SJSA1 (cell line): Measurements from ENCODE around the gene SLC9A9. TPM values are rescaled to one million over a fixed set of nuclear protein-coding genes. Genes with fewer than 3 reads are reported as not detected.

Source experiments
- DNase-seq, 2 experiments: peaks; one replicate each; pipeline ENCODE4 v3.0.0-alpha.2; 2015 to 2020; ENCODE audit warnings: low spot score in 2 of 2, low read depth in 1 of 2
- H3K27ac ChIP-seq: fragments of 250-450 bp; sonication (Bioruptor Pico); 2 replicates; pipeline ENCODE4 v1.5.1; 2020; ENCODE audit warnings: mild to moderate bottlenecking, moderate library complexity
- H3K27me3 ChIP-seq: fragments of 250-450 bp; sonication (Bioruptor Pico); replicated peaks from 2 replicates; pipeline ENCODE4 v1.5.1; 2020; ENCODE audit warnings: mild to moderate bottlenecking, moderate library complexity
- H3K36me3 ChIP-seq: fragments of 250-450 bp; sonication (Bioruptor Pico); 2 replicates; pipeline ENCODE4 v1.5.1; 2020; ENCODE audit warnings: mild to moderate bottlenecking
- H3K4me1 ChIP-seq: fragments of 250-450 bp; sonication (Bioruptor Pico); replicated peaks from 2 replicates; pipeline ENCODE4 v1.6.1; 2021; ENCODE audit warnings: mild to moderate bottlenecking
- H3K4me3 ChIP-seq: fragments of 250-450 bp; sonication (Bioruptor Pico); 2 replicates; pipeline ENCODE4 v1.5.1; 2020; ENCODE audit warnings: mild to moderate bottlenecking
- H3K9me3 ChIP-seq: fragments of 250-450 bp; sonication (Bioruptor Pico); replicated peaks from 2 replicates; pipeline ENCODE4 v1.5.1; 2020; ENCODE audit warnings: mild to moderate bottlenecking
- total RNA-seq: library from RNA; depleted of rRNA; stranded (reverse); fragments of >200 nt; shearing (Covaris generic); gene quantifications from 2 replicates; pipeline ENCODE4 v1.2.3, GENCODE V29; 2014

The SLC9A9 gene
- total RNA-seq, 1 experiment from 2014 or later: 0.05 TPM

DNA sequence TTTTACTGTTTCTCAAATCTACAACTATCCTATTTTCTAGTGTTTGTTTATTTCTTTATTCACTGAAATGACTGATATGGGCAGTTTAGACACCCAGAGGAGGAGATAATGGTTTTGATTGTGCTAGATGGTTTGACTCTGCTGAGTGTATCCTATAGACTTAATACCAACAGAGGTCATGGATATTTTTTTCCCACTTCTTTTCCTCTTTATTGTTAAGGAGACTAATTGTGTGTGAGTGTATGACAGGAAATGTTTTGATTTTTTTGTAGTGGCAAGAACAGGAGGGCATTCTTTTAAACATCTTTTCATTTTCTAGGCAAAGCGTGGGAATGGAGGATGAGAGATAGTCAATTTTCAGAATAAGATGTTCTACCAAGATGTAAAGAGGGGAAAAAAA is 505.2 kb downstream of the SLC9A9 start:
- Histone ChIP-seq H3K27me3 (no peaks in the 10 kb centered on the region; the same call in 1 of the 2 replicates), H3K27ac (no peak overlapping the region), H3K9me3 (no peaks in the 10 kb centered on the region), H3K36me3 (no peaks in the 10 kb centered on the region), H3K4me1 (no peaks in the 10 kb centered on the region), H3K4me3 (no peak overlapping the region)
- DNase-seq: no peak

DNA sequence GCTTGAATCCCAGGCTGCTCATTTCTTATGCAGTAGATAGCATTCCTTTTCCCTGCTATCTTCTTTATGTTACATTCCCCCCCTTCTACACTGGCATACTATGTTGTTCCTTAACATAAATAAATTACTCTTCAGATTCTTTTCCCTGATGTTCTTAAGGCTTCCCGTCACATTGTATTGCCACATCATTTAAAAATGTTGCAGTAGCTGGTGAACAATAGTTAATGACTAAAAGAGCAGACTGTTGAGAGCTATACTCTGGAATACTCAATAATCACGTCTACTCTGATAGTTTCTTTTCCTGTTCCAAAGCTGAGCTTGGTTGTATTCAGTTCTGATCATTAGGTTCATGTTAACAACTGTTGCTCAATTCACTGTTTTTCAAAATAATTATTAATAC is 508.8 kb downstream of the SLC9A9 start:
- no peaks in the 10 kb centered on the region for H3K36me3 ChIP-seq
- no peaks in the 10 kb centered on the region for H3K4me1 ChIP-seq
- H3K4me3 ChIP-seq: no peak overlapping the region
- no peak overlapping the region for H3K27ac ChIP-seq
- DNase-seq: no peak
- no peaks in the 10 kb centered on the region for H3K27me3 ChIP-seq
- no peaks in the 10 kb centered on the region for H3K9me3 ChIP-seq

DNA sequence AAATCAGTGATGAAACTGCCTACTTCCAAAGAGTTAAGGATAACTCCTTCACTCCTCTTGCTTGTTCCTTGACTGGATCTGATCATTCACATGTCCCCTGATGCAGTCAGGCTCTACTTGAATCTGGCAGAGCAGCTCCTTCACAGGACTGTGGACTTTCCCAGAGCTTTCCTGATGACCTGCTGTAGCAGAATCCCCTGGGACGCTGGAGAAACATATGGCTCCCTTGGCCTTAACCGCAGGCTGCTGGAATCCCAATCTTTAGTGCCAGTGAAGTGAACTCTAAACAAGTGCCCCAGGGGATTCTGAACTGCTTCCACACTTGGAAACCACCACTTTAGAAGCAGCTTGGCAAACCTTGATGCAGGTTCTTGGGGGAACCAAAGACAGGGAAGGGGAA is 510.9 kb downstream of the SLC9A9 start:
- DNase-seq: no peak
- H3K27ac ChIP-seq: no peak overlapping the region

DNA sequence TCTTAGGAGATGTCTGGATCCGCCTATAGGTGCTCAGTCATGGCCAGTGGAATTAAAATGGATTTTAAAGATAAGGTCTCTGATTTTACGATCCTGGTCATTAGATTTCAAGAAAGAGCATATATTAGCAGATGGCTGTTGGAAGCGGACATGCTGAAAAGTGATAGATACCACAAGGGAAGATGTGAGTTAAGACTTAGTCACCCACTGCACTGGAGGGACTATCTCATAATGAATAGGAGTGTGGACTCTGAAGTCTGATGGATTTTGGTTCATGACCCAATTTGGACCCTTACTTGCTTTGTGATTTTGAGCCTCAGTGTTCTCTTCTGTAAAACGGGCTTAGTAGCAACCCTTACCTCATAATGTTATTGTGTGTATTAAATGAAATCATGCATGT is 514.0 kb downstream of the SLC9A9 start:
- Histone ChIP-seq H3K9me3 (no peaks in the 10 kb centered on the region), H3K27me3 (peaks cover 4% of the 10 kb centered on the region; the same call in 1 of the 2 replicates), H3K4me1 (no peaks in the 10 kb centered on the region), H3K27ac (no peak overlapping the region), H3K4me3 (no peak overlapping the region), H3K36me3 (no peaks in the 10 kb centered on the region)
- no peak for DNase-seq

More for the DNA sequence above, 510.9 kb downstream of the SLC9A9 start:
- H3K36me3 ChIP-seq: no peaks in the 10 kb centered on the region
- H3K4me3 ChIP-seq: no peak overlapping the region
- H3K9me3 ChIP-seq: no peaks in the 10 kb centered on the region
- no peaks in the 10 kb centered on the region for H3K27me3 ChIP-seq
- H3K4me1 ChIP-seq: no peaks in the 10 kb centered on the region

DNA sequence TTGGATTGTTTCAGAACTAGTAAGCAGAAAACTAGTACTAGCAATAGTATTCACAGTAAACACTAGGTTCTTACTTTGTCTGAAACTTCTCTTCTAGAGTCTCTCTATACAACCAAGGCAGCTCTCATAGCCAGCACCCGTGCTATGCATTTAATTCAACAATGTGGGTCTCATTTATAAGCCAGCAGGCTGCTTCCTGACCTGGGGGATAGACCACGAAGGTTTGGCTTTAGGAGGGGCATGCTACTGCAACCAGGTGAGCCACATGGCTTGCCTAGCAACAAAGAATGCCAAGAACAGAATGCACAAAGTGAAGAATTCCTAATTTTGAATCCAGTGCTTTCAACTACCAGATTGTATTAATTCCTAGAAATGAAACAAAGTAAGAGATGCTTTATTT is 514.9 kb downstream of the SLC9A9 start:
- Histone ChIP-seq H3K27me3 (peaks cover 4% of the 10 kb centered on the region; the same call in 1 of the 2 replicates), H3K4me1 (no peaks in the 10 kb centered on the region), H3K4me3 (no peak overlapping the region), H3K27ac (no peak overlapping the region), H3K36me3 (no peaks in the 10 kb centered on the region), H3K9me3 (no peaks in the 10 kb centered on the region)
- DNase-seq: no peak

DNA sequence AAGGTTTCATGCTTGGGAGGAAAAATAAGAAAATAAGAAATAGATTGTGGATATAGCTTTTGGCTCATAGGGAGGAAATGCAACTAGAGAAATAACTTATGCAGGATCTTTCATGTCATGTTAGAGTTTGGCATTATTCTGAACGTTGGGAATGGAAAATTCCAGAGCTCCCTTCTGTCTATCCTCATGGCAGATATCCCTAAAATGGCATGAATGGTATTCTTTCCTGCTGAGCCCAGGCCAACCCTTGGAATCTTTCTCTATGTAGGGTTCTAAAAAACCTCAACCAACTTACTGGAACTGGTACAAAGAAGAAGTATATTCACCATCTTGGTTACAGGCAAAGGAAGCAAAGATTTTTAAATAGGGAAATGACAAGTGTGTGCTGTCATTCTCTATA is 516.2 kb downstream of the SLC9A9 start:
- Histone ChIP-seq H3K4me3 (no peak overlapping the region), H3K27ac (no peak overlapping the region), H3K4me1 (no peaks in the 10 kb centered on the region), H3K27me3 (peaks cover 4% of the 10 kb centered on the region; the same call in 1 of the 2 replicates), H3K9me3 (no peaks in the 10 kb centered on the region), H3K36me3 (no peaks in the 10 kb centered on the region)
- no peak for DNase-seq

DNA sequence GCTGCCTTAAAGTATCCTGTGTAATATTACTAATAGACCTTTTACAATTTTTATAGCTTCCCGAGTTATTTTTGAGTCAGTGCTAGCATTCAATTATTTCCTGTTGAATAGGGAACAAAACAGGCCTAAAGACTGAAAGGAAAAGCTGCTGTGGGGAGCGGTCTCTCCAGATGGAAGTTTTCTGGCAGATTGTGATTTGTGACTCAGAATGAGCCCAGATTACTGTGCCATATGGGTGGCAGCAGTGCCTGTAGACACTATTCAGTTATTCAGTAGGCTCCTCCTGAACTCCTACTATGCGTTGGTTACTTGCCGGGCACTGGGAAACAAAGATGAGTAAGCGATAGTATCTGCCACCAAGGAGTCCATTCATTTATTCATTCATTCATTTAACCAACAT is 516.9 kb downstream of the SLC9A9 start:
- DNase-seq: no peak
- Histone ChIP-seq H3K36me3 (no peaks in the 10 kb centered on the region), H3K27me3 (peaks cover 4% of the 10 kb centered on the region; the same call in 1 of the 2 replicates), H3K27ac (no peak overlapping the region), H3K4me3 (no peak overlapping the region), H3K9me3 (no peaks in the 10 kb centered on the region), H3K4me1 (no peaks in the 10 kb centered on the region)

DNA sequence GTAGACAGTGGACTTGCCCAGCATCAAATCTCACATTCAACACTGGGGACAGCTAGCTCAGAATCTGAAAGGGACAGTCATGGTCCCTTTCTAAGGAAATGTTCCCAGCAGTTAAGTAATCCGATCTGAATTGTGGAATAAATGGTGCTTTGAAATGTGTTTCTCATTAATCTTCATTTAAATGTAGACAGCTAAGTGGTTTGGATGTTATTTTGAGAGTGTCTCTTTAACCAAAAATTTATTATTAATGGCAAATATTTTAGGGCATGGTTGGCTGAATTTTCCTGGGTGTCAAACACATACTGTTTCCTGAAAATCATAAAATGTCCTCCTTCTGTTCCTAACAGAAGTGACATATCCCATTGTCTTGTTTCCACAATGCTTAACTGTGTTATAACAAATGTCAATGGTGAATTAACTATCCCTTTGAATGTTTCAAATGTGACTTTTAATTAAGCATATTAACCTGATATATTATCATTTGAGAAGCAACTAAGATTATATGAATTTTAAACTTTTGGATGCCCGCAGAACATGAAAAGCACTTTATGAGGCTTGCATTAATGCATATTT is 517.9 kb downstream of the SLC9A9 start:
- no peak overlapping the region for H3K27ac ChIP-seq
- no peak for DNase-seq
- H3K4me3 ChIP-seq: no peak overlapping the region
- no peaks in the 10 kb centered on the region for H3K36me3 ChIP-seq
- no peaks in the 10 kb centered on the region for H3K4me1 ChIP-seq
- no peaks in the 10 kb centered on the region for H3K9me3 ChIP-seq
- H3K27me3 ChIP-seq: peaks cover 4% of the 10 kb centered on the region; the same call in 1 of the 2 replicates

DNA sequence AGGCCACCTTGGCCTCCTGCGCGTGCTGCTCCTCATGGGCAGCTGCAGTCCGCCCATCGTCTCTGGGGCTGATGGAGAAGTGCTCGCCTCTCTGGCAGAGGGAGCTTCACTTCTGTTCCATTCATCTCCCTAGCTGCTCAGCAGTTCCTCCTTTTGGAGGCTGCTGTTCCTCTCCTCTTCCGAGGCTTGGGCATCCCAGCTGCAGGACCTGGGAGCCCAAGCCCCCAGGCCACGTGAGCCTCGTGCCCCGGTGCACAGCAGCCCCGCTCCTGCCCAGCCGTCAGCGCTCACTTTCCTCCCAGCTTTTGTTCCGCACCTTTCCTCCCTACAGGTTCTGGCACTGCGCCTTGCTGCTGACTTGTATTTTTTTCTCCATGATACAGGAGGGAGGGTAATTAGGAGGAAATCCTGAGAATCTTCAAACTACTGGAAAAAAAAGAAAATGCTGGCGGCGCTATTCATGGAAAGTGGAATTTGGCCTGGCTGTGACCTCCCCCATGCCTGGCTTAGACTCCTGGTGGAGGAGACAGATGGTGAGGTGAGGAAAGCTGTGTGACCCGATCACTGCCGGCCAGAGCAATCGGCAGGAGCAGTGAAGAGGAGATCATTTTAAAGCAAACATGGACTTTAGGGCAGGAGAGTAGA is 518.6 kb downstream of the SLC9A9 start:
- Histone ChIP-seq H3K4me3 (no peak overlapping the region), H3K27me3 (peaks cover 4% of the 10 kb centered on the region; the same call in 1 of the 2 replicates), H3K36me3 (no peaks in the 10 kb centered on the region), H3K4me1 (no peaks in the 10 kb centered on the region), H3K9me3 (no peaks in the 10 kb centered on the region), H3K27ac (no peak overlapping the region)
- no peak for DNase-seq

DNA sequence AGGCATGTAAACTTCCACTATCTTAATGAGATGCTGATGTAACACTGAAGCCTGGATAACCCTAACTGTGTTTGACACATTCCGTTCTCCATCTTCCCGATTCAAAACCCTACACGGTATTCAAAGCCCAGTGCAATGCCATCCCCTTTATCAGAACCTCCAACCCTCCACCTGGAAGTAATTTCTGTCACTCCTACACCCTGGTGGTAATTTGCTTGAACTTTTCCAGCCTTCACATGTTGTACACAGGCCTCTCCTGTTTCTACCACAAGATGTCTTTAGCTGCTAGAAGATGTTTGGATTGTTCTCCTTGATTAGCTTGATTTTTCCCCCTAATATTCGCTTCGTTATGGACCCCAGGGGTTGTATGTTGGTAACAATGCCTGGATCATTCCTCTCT is 519.8 kb downstream of the SLC9A9 start:
- no peaks in the 10 kb centered on the region for H3K4me1 ChIP-seq
- H3K4me3 ChIP-seq: no peak overlapping the region
- H3K27ac ChIP-seq: no peak overlapping the region
- H3K27me3 ChIP-seq: peaks cover 4% of the 10 kb centered on the region; the same call in 1 of the 2 replicates
- no peaks in the 10 kb centered on the region for H3K36me3 ChIP-seq
- H3K9me3 ChIP-seq: no peaks in the 10 kb centered on the region
- no peak for DNase-seq

DNA sequence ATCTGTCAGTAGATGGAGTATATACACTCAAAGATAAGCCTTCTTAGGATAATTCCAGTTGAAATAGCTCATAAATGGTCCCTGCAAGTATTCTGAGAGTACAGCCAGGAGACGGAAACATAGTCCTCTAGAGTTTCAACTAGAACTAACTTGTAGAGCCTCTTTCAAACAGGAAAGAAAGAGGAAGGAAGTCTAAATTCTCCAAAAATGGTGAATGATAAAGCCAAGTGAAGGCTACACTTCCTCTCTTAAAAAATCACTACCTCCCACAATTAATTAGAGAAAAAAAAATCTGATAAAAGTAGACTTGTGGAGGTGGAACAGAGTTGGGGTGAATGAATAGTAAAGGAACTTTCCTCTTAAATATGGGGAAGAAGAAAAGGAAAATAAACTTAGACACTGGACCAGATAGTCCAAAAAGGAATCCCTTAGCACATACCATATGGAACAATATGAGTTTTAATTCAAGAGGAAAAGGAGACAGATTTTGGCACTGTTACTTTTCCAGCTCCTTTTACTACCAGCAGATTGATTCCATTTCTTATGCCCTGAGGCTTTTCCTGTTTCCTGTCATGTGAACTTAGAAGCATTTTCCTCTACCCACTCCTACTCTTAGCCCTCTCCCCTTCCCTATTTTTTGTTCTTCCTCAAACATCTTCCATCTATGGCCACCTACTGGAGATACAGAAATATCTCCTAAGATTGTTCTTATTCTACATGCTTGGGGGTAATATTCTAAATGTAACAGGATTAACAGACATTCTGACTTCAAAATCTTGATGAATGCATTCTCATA is 521.1 kb downstream of the SLC9A9 start:
- H3K4me3 ChIP-seq: no peak overlapping the region
- no peak overlapping the region for H3K27ac ChIP-seq
- H3K9me3 ChIP-seq: no peaks in the 10 kb centered on the region
- H3K4me1 ChIP-seq: no peaks in the 10 kb centered on the region
- no peak for DNase-seq
- peaks cover 4% of the 10 kb centered on the region; the same call in 1 of the 2 replicates for H3K27me3 ChIP-seq
- no peaks in the 10 kb centered on the region for H3K36me3 ChIP-seq

DNA sequence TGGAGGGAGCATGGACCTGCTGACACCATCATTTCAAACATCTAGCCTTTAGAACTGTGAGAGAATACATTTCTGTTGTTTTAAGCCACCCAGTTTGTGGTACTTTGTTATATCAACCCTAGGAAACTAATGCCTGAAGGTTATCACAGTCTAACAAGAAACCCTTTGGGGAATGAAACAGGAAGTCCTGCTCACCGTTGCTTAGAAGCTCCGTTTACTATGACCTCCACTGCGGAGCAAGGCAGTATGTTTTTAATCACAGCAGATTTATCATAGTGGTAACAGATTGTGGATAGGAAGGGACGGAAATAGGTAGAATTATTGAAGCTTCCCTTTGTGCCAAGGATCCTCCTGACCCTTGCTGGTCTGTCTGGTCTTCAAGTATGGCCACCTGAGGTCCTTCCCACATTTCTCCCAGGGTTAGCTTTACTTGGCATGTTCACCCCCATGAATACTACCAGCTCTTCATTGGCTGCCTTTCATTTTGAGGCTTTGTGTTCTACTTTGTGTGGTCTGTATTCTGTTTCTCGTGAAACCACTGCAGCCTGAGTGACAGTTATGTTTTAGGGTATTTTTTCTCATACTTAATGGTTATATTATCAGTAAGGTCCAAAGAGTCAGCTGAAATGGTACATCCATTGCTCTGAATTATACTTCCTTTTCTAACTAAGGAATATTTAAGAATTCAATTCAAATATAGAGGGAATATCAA is 527.1 kb downstream of the SLC9A9 start:
- Histone ChIP-seq H3K36me3 (no peaks in the 10 kb centered on the region), H3K4me1 (no peaks in the 10 kb centered on the region)

DNA sequence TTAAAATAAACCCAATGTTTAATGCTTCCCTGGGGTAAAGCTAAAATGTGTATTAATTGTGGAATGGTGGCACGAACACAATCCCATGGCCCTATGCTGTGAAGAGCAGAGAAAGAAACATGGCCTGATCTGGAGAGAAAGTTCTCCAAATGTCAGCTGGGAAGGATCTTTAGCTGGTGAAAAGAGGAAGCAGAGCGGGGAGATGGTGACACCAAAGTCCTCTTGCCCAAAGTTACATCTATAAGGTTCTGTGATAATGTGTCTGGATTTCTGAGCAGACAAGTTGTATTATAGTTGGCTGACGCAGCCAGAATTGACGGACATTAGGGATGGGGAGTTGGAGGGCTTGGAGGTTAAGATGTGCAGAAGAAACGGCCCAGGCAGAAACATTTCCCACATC is 532.5 kb downstream of the SLC9A9 start:
- Histone ChIP-seq H3K4me3 (no peak overlapping the region), H3K27me3 (no peaks in the 10 kb centered on the region), H3K4me1 (no peaks in the 10 kb centered on the region), H3K27ac (no peak overlapping the region), H3K36me3 (no peaks in the 10 kb centered on the region), H3K9me3 (no peaks in the 10 kb centered on the region)
- DNase-seq: no peak

More for the DNA sequence above, 527.1 kb downstream of the SLC9A9 start:
- Histone ChIP-seq H3K27ac (no peak overlapping the region), H3K9me3 (no peaks in the 10 kb centered on the region), H3K27me3 (no peaks in the 10 kb centered on the region), H3K4me3 (no peak overlapping the region)
- DNase-seq: no peak
